GM21526 (cell line): Measurements from ENCODE around the gene STMN3.
"Not testable (repeated sequence)": the region's sequence is repeated elsewhere in the genome, so short reads cannot be mapped to it uniquely, and the experiment has no call there.

Source experiments
- ATAC-seq: cut with Tn5 transposase; IDR thresholded peaks from one replicate; pipeline ENCODE4 v1.9.1; 2021; ENCODE audit warnings: moderate library complexity; ENCODE audit not compliant: unreplicated experiment, low FRiP score

STMN3 gene

GRCh38 chr20:63658749-63659187 lies 5.5 kb upstream of the STMN3 start:
- no peak for ATAC-seq

- peak; percentile 57 for ATAC-seq
Measured at GRCh38 chr20:63657937-63658748, 4.9 kb upstream of the STMN3 start, which contains the start of gene RTEL1. TSS of gene RTEL1 (plus strand) at chr20:63658312. CDS start at chr20:63659403, 1,091 bp downstream.

- peak; percentile 4 for ATAC-seq
Measured at GRCh38 chr20:63657260-63657936, 4.2 kb upstream of the STMN3 start.

- no peak for ATAC-seq
Measured at GRCh38 chr20:63656451-63656850, 3.2 kb upstream of the STMN3 start.

- ATAC-seq: no peak
Measured at GRCh38 chr20:63655249-63655648, 2.0 kb upstream of the STMN3 start.

GRCh38 chr20:63653974-63654668 lies 897 bp upstream of the STMN3 start:
- ATAC-seq: no peak

- no peak for ATAC-seq
Measured at GRCh38 chr20:63652192-63652980, 838 bp downstream of the STMN3 start.

- no peak for ATAC-seq
Measured at GRCh38 chr20:63651942-63652191, 1.4 kb downstream of the STMN3 start.

- not testable (repeated sequence) for ATAC-seq
Measured at GRCh38 chr20:63650486-63650885, 2.7 kb downstream of the STMN3 start.

- no peak for ATAC-seq
Measured at GRCh38 chr20:63648895-63649589, 4.2 kb downstream of the STMN3 start.

- no peak for ATAC-seq
Measured at GRCh38 chr20:63648190-63648589, 5.0 kb downstream of the STMN3 start.

- no peak for ATAC-seq
Measured at GRCh38 chr20:63645218-63645617, 8.0 kb downstream of the STMN3 start.

- no peak for ATAC-seq
Measured at GRCh38 chr20:63643946-63644345, 9.3 kb downstream of the STMN3 start.

- ATAC-seq: no peak
Measured at GRCh38 chr20:63643499-63643898, 9.7 kb downstream of the STMN3 start.

GRCh38 chr20:63642527-63643247 lies 10.5 kb downstream of the STMN3 start:
- ATAC-seq: peak; percentile 8

GRCh38 chr20:63641792-63642523 lies 11.3 kb downstream of the STMN3 start:
- peak; percentile 45 for ATAC-seq

GRCh38 chr20:63641146-63641791 lies 12.0 kb downstream of the STMN3 start:
- ATAC-seq: no peak

GRCh38 chr20:63640686-63641085 lies 12.5 kb downstream of the STMN3 start:
- not testable (repeated sequence) for ATAC-seq
